GM21576 (cell line): ENCODE measurements around the gene AGMAT.

Experiments used
- ATAC-seq: cut with Tn5 transposase; IDR thresholded peaks from one replicate; pipeline ENCODE4 v1.9.1; 2021; ENCODE audit warnings: mild to moderate bottlenecking, moderate library complexity; ENCODE audit not compliant: unreplicated experiment

Gene AGMAT

DNA sequence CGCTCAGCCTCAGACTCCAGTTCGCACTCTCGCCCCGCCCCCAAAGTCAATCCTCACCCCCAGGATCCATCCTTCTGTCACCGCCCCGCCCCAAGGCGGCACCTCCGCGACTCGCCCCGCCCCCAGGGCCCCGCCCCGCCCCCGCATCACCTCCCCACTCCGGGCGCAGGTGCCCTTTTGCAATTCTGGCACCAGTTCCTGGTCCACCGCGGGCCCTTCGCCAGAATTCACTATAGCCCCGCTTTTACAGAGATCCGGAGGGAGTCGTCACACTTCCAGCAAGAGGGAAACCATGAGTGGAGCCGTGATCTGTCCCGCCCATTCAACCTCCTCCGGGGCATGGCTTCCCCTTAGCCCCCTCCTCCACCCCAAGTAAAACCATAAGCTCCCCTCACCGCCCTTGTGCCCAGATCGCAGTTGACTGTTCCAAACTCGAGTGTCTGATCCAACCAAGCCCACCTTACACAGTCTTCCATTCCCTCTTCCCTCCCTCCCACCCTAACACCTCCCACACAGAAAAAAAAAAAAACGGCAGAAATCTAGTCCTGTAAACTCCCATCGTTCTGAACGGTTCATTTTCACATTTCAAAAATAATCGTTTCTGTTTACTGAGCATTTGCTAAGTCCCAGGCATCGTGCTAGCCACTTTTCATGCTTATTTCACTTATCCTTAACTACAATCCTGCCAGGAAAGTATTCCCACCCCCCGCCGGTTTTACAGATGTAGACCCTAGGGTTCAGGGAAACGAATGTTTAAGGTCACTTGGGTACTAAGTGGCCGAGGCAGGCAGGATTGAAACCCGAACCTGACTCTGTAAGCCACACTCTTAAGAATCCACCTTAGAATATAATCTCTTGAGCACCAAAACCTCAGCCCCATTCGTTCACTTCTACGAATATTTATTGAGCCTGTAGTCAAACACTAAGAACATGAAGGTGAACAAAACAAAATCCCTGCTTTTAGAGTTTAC, 59.5 kb downstream of the AGMAT start:
- ATAC-seq, result no peak

DNA sequence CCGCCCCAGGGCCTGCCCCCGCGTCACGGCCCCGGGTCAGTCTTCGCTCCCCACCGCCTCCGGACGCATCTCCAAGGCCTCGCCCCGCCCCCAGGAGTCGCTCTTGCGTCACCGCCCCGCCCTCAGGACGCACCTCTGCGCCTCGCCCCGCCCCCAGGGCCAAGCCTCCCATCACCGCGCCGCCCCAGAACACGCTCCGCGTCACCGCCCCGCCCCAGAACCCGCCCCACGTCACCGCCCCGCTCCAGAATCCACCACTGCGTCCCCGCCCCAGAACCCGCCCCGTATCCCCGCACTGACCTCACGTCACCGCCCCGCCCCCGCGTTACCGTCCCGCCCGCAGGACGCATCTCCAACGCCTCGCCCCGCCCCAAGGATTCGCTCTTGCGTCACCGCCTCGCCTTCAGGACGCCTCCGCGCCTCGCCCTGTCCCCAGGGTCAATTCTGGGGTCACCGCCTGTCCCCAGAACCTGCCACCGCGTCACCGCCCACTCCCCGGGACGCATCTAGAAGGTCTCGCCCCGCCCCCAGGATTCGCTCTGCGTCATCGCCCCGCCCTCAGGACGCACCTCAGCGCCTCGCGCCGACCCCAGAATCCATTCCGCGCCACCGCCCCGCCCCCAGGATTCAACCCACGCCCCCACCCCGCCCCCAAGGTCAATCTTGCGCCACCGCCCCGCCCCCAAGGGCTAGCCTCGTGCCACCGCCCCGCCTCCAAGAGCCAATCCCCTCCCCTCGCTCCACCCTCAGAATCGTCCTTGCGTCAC, 60.4 kb downstream of the AGMAT start:
- peak; percentile 42 for ATAC-seq

DNA sequence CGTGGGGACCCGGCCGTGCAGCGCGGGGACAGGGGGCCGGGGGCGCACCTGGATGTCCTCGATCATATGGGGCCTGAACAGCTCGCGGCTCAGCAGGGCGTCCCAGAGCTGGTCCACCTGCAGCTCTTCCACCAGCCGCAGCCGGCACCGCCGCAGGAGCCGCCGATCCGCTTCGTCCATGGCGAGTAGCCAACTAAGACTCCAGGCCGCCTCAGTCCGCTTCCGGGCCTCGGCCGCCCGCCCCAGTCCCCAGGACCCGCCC, 60.9 kb downstream of the AGMAT start, which contains the start of gene CASP9:
Gene CASP9, minus strand, starts transcription at position 195 of the 262 bp plus-strand sequence. Its CDS starts 15 bp downstream, at position 180.
- ATAC-seq, result no peak

DNA sequence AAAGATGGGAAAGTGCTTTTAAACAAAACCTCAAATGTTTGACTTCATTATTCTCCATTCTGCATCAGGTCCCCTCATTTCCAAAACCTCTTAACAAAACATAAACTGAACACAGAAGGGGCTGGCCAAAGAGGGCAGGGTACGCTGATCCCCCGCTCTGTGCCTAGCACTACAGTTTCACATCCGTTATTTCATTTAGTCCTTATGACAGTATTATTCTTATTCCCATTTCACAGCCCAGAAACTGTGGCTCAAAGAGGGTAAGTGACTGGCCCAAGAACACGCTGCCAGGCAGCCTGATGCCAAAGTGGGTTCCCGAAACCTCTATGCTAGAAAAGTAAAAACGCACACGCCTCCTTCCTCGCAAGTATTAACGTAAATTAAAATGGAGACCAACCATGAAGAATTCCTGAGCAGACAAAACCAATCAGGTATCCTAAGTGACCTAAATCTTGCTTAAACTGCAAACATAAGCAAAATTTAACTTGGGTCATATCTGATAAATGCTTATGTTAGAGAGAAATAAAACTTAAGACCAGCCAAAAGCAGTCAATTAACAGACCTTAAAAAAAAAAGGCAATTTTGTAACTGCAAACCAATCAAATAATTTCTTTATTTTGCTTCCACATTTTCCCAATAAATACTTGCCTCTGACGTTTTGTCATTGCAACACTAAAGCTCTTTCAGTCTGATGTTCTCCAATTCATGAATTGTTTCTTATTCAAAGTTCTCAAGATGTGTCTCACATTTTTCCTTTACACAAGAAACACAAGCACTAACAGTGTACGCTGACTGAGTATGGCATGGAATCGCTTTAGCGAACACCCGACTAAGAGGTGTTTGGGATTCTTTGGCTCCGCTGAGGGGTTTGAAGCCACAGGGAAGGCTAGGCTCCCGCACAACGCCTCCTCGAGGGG, 61.5 kb downstream of the AGMAT start:
- ATAC-seq, result no peak

DNA sequence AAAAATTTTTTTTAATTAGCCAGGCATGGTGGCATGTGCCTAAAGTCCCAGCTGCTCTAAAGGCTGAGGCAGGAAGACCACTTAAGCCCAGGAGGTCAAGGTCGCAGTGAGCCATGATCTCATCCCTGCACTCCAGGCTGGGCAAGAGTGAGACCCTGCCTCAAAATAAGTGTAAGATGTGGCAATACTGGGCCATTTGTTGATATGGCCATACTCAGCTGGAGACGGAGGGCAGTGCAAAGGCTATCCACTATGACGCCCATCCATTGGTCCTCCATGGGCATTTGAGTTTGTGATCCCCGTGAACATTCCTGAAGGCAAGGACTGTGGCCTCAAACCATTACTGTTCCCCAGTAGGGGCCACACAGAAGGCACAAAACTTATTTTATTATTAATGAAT, 62.3 kb downstream of the AGMAT start:
- no peak for ATAC-seq
